HG02759 (cell line): Measurements from ENCODE around the gene KAZN.

Experiments used
- ATAC-seq: cut with Tn5 transposase; IDR thresholded peaks from one replicate; pipeline ENCODE4 v1.9.1; 2021; ENCODE audit warnings: mild to moderate bottlenecking, moderate library complexity; ENCODE audit not compliant: unreplicated experiment

KAZN gene

DNA sequence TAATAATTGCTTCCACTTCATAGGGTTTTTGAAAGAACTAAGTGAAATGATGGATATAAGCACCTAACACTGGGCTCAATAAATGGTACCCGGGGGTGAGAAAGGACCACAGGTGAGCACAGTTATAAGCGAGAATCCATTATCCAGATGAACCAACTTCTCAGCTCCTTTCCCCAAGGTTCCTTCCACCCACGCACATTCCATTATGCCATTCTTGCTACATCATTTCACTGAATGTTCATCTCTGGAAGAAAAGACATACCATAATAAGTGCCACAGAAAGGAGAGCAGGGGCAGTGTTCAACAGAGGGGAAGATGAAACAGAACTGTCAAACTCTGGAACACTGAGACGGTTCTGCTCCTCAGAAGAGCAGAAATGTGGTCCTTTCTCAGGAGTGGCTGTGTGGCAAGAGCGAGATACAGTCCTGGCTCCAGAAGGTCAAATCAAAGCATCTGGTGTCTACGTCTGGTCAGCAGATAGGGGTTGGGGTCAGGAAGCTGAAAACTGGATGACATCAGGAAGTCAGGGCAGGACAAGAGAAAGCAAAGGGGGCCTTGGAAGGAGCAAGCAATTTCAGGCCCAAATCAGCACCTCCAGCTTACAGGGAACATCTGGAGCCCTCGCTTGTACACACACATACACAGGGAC, 299.6 kb downstream of the KAZN start:
- ATAC-seq: no peak

DNA sequence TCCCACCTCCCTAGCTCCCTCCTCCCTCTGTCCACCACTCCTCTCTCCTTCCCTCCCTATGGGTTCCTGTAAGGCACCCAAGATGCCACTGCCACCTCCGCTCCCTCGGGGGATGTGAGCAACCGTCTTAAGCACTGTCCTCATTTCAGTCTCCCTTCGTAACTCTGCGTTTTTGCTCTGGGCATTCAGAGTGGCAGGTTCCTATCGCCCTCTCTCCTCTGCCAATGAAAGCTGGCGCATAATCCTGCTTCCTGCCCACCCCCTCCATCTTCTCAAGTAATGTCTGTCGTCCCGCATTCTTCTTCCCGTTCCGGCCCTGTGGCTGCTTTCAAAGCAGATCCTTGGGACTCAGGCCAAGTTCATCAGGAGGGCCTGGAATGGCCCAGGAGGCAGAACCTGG, 301.2 kb downstream of the KAZN start:
- ATAC-seq: no peak

DNA sequence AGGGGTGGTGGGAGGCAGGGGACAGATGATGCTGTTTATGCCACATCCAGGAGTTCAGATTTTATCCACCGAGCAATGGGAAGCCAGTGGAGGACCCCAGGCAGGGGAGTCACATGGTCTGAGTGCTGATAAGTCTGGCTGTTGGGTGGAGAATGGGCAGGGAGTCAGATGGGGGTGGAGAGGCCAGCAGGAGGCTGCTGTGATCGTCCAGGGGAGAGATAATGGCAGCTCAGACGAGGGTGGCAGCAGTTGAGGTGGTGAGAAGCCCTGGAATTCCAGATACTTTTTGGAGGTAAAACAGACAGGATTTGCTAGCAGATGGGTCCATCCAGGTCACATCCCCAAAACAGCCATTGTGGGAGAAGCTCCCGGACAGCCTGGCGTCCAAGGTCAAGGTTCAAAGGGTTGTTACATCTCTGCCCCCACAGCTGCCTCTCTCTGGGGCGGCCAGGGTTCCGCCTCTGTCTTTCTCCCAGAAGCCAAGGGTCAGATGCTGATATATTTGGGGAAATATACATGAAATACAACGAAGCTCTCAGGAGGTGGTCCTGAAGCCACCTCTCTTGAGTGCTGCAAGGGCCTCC, 303.0 kb downstream of the KAZN start:
- ATAC-seq: no peak

DNA sequence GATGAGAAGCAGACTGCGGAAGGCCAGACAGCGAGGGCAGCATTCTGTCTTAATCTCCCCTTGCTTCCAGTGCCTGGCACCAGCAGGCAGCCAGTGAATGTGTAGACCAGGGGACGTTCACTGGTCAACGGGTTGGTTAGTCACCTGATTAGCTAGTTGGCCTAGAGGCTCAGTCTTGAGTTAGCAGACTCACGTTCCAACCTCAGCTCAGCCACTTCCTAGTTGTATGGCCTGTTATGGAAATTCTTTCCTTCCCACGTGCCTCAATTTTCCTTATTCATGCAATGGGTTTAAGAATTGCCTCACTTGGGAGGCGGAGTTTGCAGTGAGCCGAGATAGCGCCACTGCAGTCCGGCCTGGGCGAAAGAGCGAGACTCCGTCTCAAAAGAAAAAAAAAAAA, 305.4 kb downstream of the KAZN start:
- no peak for ATAC-seq

DNA sequence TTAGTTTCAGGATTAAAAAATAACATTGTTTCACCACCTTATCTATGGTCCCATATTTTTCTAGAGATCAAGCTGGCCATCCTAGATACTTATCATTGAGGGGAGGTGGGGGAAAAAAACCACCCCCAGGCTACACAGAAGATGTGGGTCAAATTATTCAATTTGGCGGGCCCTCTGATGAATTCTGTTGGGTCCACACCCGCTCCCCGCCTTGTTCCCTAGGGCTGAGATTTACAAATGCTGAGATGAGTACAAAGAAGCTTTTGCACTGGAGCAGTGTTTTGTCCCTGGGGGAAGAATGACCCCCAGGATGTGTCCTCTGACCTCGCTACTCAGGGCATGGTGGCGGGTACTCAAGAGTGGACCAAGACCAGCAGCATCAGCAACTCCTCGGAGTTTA, 308.2 kb downstream of the KAZN start:
- ATAC-seq: no peak

DNA sequence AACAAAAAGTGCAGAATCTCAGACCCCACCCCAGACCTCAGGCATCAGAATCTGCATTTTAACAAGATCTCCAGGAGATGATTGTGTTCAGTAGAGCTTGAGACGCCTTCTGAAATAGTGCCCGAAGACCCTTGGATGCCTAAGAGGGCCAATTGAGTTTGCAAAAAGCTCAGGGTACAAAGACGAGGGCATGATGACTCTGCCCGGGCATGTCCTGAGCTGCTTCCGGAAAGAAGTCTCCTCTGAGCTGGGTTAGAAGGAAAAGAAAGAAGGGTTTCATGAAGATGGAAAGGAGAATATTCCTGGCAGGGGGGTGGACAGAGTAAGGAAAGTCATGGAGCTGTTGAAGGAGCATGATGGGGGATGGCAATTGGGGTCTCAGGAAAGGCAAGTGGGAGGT, 308.9 kb downstream of the KAZN start:
- ATAC-seq: no peak

DNA sequence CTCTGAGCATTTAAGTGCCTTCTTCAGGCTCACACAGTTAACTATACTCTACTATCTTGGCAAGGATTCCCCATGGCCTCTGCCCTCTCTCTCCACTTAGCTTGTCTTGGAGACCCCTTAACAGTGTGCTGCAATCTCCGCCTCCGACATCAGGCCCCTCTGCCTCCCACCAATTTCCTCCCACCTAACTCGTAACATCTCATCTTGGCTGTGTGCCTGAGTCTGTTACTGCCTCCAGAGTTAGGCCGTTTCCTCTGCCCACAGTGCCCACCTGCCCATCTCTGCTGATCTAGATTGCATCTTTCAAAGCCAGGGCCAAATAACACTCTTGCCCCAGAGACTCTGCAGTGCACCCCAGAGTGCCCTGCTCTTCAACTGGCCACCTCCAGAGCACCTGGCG, 310.8 kb downstream of the KAZN start:
- no peak for ATAC-seq

DNA sequence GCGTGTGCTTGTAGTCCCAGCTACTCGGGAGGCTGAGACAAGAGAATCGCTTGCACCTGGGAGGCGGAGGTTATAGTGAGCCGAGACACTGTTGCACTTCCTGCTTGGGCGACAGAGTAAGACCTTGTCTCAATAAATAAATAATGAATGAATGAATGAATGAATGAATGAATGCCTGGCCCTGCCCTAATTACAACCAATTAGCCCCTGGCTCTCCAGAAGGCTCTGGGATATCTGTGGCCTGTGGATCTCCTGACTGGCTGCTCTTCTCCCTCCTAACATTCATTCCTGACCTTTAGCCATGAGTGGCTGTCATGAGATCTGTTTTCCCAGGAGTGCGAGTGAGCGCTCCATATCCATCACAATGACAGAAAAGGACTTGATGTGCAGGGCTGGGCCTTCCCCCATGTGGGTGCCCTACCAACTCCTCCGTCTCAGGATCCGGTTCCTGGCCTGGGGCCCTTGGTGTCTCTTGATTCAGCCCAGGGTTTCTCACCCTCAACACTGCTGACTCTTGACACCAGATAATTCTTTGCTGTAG, 311.5 kb downstream of the KAZN start:
- ATAC-seq: no peak

DNA sequence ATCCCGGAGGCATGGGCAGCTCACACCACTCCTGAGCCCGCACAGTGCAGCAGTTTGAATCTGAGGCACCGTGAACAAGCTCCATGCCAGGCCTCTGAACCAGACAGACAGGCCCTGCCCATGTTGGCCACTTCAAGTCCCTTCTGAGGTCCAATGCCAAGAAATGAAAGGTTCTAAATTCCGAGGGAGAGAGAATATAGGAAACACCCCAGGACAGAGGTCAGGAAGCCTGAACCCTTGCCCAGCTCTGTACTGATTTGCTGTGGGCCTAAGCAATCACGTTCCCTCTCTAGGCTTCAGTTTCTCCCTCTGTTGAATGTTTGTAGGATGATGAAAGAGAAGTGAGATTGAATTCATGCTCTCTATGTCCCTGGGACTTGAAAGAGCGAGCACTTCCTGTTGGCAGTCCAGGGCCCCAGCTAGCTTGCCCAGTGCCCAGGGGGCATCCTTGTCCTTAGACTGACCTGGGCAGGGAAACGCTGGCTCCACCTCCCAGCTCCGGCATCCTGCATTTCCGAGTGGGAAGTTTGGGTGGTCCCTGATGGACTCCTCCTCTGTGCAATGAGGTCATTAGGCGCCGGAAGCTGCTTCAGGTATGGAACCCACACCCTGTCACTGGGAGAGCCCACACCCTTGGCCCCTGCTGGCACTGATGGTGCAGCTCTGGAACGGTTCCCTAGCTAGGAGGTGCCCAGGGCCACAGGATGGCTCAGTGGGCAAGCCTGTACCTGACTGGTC, 312.7 kb downstream of the KAZN start:
- ATAC-seq: no peak

DNA sequence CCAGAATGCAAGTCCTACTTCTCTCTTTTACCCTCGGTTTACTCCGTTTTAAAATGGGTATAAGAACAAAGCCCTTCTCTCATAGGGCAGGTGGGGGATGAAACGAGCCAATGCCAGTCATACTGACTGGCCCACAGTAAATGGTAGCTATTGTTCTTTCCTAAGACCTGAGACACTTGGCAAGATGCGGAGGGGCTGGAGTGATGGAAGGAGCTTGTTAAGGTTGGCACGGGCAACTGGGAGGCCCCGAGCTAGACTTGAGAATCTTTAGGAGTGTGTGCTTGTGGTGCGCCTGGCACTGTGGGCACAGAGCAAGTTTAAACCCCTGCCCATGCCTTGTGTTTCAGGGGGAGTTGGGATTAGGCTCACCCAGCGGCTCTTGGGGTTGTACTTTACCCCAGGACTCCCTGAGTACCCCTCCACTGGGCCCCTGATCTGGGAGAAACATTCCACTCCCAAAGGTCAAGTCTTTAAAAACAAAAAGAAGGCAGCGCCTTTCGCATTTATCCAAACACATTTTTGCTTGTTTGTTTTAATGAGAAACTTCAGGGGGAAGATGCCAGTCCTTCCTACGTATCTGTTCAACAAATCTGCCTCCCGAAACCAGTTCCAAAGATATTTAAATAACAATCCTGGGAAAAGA, 314.5 kb downstream of the KAZN start:
- ATAC-seq: no peak

DNA sequence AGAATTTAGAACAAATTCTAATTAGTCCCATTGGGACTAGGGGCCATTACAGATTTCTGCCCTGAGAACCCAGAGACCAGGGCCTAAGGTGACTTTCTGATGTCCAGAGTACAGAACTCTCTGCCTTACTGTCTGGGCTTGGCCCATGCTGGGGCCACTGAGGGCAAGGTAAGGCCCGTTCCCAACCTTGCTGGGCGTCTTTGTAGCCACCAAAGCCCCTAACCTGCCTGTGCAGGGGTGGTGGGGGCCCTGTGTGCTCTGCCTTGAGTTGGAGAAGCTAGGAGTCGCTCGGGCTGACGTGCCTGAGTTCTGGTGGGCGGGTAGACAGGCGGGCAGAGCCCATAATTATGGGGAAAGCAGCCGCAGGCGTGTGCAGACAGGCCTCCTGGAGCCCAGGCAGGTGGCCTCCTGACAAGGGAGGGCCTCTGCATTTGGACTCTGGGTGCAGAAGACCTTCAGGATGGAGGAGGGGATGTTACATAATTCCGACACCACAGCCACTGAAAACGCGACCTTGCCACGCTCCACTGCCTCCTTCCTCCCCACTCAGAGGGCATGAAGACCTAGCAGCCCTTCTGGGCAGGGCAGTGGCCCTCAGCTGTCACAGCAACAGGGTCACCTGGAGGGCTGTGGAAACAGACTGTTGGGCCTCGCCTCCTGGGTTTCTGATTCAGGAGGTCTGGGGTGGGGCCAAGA, 315.1 kb downstream of the KAZN start:
- no peak for ATAC-seq

DNA sequence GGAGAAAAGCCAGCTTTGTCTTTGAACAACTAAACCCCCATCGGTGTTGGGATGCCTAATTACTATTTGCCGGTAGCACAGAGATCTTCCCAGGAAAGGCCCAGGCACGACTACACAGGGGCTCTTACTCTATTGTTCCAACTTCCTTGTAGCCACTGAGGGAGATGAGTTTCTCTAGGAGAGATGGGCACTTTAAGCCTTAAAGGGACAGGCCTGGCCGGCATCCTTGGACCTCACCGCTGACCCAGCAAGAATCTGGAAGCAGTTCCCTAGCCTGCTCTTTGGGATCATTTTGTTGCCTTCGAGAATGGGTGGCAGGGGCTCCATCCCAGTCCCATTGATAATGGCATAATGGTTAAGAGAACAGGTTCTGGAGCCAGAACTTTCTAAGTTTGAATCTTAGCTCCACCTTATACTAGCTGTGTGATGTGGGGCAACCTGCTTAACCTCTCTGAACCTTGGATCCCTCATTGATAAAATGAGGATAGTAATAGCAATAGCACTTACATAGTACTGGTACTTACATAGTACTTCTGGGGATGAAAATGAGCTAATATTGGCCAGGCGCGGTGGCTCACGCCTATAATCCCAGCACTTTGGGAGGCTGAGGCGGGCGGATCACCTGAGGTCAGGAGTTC, 316.0 kb downstream of the KAZN start:
- no peak for ATAC-seq

DNA sequence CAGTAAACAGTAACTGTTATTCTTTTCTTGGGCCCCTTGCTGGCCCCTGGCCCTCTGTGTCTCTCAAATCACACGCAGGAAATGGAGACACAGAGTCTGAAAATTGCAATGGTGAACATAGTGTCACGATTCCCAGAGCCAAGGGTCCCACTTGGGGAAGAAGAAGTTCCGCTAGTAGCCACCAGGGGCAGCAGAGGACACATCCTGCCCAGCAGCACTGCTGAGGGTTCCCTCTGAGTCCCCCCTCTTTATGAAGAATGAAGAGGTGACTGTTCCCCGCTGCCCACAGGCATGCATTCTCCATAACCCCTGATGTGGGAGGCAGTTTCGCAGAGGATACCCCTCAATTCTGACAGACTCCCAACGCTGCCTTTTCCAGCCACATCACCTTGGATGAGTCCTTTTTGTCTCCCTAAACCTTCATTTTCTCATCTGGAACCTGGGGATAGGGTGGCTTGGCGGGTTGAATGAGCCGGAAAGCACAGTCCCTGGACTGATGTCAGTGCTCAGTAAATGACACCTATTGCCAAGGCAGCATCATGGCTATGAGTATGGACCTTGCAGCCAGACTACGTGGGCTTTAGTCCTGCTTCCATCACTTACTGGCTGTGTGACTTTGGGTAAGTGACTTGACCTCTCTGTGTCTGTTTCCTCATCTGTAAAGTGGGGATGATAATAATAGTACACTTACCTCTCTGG, 317.0 kb downstream of the KAZN start:
- no peak for ATAC-seq

DNA sequence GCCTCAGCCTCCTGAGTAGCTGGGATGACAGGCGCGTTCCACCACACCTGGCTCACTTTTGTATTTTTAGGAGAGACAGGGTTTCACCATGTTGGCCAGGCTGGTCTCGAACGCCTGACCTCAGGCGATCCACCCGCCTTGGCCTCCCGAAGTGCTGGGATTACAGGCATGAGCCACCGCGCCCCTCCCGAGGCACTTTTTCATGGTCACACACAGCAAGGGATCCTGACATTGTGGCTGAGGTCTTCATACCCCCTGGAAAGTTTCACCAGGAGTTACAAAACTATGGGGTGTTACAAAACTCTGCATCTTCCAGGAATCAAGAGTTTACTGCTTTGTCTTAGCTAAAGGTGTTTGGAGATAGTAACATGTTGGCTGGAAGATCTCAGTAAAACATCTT, 320.8 kb downstream of the KAZN start:
- ATAC-seq: no peak

DNA sequence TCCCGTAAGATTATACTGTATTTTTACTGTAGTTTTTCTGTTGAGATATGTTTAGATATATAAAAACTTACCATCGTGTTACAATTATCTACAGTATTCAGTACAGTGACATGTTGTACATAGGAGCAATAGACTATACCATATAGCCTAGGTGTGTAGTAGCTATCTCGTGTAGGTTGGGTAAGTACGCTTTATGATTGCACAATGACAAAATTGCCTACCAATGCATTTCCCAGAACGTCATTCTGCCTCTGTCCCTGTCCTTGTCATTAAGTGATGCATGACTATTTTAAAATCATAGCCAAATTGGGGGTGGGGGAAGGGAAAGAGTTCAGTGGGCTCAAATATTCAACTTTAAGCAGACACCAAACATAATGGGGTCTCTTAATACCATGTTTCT, 321.3 kb downstream of the KAZN start:
- no peak for ATAC-seq

DNA sequence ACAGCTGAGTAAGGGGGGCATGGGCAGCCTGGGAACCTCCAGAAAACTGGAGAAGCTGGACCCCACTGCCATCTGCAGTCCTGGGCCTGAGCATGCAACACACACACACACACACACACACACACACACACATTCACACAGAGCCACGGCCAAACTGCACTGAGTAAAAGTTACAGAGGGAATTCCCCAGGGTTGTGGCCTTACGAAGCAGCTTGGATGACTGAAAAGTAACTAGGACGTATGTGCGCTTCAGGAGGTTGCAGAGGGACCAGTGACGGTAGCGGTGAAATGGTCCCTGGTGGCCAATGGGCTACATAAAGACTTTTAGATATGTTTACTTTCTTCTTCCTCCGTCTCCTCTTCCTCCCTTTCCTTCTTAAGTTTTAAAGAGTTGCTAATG, 322.6 kb downstream of the KAZN start:
- no peak for ATAC-seq

DNA sequence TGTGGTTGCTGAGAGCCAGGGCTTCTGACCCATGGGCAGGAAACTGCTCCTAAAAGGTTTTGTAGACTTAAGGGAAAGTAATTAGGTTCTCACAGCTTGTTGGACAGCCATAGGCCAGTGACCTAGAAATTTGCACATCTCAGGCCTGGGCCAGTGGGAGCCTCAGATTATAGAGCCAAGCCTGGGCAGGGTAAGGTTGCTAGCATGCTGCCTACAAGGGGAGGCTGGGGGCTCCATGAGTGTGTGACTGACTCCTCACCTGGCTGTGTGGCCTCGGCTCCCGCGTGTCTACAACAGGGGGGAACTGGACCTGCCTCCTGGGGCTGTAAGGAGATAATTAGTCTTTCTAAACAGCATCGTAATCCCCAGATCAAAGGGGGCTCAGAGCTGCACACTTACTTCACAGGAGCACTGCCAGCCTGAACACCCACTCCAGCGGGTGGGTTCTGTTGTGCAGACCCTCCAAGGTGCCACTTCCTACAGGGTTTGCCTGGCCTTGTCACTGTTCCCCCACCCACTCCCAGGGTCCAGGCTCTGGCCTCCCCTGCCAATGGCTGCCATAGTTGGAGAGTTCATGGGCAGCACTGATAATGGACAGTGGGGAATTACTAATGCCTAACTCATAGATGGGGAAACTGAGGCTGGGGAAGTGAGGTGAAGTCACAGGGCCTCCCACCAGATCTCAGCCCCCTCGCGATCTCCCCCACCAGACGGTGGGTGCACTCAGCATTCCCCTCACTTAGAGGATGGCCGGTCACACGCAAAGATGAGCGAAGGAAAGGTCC, 324.6 kb downstream of the KAZN start:
- no peak for ATAC-seq

DNA sequence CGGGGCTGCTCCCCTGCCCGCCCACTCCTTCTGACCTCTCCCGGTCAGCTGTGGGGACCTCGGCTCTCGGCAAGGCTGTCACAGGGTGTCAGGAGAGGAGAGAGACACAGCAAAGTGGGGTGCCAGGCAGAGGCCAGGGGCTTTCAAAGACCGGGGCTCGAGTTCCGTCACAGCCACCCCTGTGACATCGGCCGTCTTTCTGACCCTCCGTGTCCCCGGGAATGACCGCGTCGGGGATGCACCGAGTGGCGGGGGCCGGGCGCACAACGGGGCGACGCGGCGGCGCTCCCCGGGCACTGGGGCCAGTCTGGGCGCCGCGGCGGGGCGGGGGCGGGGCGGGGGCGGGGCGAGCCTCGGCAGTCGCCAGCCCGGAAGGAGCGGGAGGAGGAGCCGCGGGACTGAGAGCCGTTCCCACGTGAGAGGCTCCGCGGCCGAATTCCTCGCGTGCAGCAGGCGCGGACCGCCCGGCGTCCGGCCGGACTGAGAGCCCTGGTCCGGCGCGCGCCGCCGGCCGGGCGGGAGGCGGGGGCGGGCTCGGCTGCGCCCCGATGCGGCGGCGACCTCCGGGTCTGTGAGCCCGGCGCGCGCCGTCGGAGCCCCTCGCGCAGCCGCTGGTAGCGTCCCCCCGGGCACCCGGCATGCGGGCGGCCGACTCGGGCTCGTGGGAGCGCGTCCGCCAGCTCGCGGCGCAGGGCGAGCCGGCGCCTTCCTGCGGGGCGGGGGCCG, 325.4 kb downstream of the KAZN start:
- ATAC-seq: no peak
